Measurements from ENCODE around the gene CERS6.

- TF ChIP-seq GATA2 (IDR thresholded peaks at IDR 0.05; ENCODE audit: low read depth, low read length) (no peak), GATA3 (IDR thresholded peaks at IDR 0.05; ENCODE audit: low read depth, low read length) (no peak)
These were observed 297.8 kb downstream of the CERS6 start for GRCh38 chr2:168753765-168754329.
